ENCODE data around the gene ZNF582. TPM values are rescaled to one million over a fixed set of nuclear protein-coding genes. Genes with fewer than 3 reads are reported as not detected.
"Not testable (repeated sequence)": the region's sequence is repeated elsewhere in the genome, so short reads cannot be mapped to it uniquely, and the experiment has no call there.

Gene ZNF582
- total RNA-seq, 2 donors from 2014 or later, result 0.84 to 3.5 TPM

GRCh38 chr19:56367829-56368711, 25.3 kb downstream of the ZNF582 start:
- peaks cover 72 to 84% of the 10 kb centered on the region in 2 donors for H3K36me3 Mint-ChIP-seq
- peaks cover 33 to 58% of the 10 kb centered on the region in 2 donors for H3K9me3 Mint-ChIP-seq
- peak; percentile 99 to 100 for ATAC-seq
- peak; percentile 78 to 89 for DNase-seq (ENCODE audit: low spot score in 2 of 2)
- H3K27ac Mint-ChIP-seq, result peak overlapping the region; percentile 82 to 89

- Mint-ChIP-seq H3K27ac (no peak overlapping the region), H3K9me3 (peaks cover 39 to 47% of the 10 kb centered on the region in 2 donors), H3K36me3 (peaks cover 55 to 59% of the 10 kb centered on the region in 2 donors)
- DNase-seq (ENCODE audit: low spot score in 2 of 2), result no peak
- no peak for ATAC-seq
These were observed 32.5 kb downstream of the ZNF582 start for GRCh38 chr19:56360841-56361240.

- ATAC-seq (no peak), DNase-seq (ENCODE audit: low spot score in 2 of 2) (no peak)
- Mint-ChIP-seq H3K27ac (no peak overlapping the region), H3K9me3 (peaks cover 24 to 27% of the 10 kb centered on the region in 2 donors), H3K36me3 (peaks cover 36 to 39% of the 10 kb centered on the region in 2 donors)
These were observed 36.4 kb downstream of the ZNF582 start for GRCh38 chr19:56356944-56357343.

GRCh38 chr19:56355517-56355916, 37.8 kb downstream of the ZNF582 start:
- DNase-seq (ENCODE audit: low spot score in 2 of 2) (no peak), ATAC-seq (no peak)
- H3K9me3 Mint-ChIP-seq, result peaks cover 20 to 23% of the 10 kb centered on the region in 2 donors
- no peak overlapping the region for H3K27ac Mint-ChIP-seq
- peaks cover 27 to 30% of the 10 kb centered on the region in 2 donors for H3K36me3 Mint-ChIP-seq

- DNase-seq (ENCODE audit: low spot score in 2 of 2) (no peak), ATAC-seq (no peak)
- H3K36me3 Mint-ChIP-seq, result no peaks in the 10 kb centered on the region
- H3K27ac Mint-ChIP-seq, result no peak overlapping the region
- no peaks in the 10 kb centered on the region for H3K9me3 Mint-ChIP-seq
These were observed 42.1 kb downstream of the ZNF582 start for GRCh38 chr19:56351208-56351607.

GRCh38 chr19:56350416-56351045, 42.8 kb downstream of the ZNF582 start:
- Mint-ChIP-seq H3K27ac (no peak overlapping the region), H3K9me3 (no peaks in the 10 kb centered on the region), H3K36me3 (no peaks in the 10 kb centered on the region)
- ATAC-seq (no peak), DNase-seq (ENCODE audit: low spot score in 2 of 2) (peak in 1 of 2 donors; percentile 45)

GRCh38 chr19:56348289-56348877, 45.0 kb downstream of the ZNF582 start:
- Mint-ChIP-seq H3K36me3 (no peaks in the 10 kb centered on the region), H3K27ac (no peak overlapping the region), H3K9me3 (no peaks in the 10 kb centered on the region)
- ATAC-seq, result no peak
- DNase-seq (ENCODE audit: low spot score in 2 of 2), result peak in 1 of 2 donors; percentile 52

- ATAC-seq (no peak), DNase-seq (ENCODE audit: low spot score in 2 of 2) (no peak)
- no peaks in the 10 kb centered on the region for H3K36me3 Mint-ChIP-seq
- H3K9me3 Mint-ChIP-seq, result peaks cover 0 to 8% of the 10 kb centered on the region in 2 donors
- no peak overlapping the region for H3K27ac Mint-ChIP-seq
These were observed 46.1 kb downstream of the ZNF582 start for GRCh38 chr19:56347163-56347778.

- ATAC-seq (no peak), DNase-seq (ENCODE audit: low spot score in 2 of 2) (no peak)
- Mint-ChIP-seq H3K9me3 (peaks cover 5 to 14% of the 10 kb centered on the region in 2 donors), H3K36me3 (peaks cover 5 to 18% of the 10 kb centered on the region in 2 donors), H3K27ac (no peak overlapping the region)
These were observed 51.4 kb downstream of the ZNF582 start for GRCh38 chr19:56341948-56342347.

- peaks cover 5 to 14% of the 10 kb centered on the region in 2 donors for H3K9me3 Mint-ChIP-seq
- H3K27ac Mint-ChIP-seq; ATAC-seq; DNase-seq (ENCODE audit: low spot score in 2 of 2): not testable (repeated sequence)
- peaks cover 5 to 25% of the 10 kb centered on the region in 2 donors for H3K36me3 Mint-ChIP-seq
These were observed 54.3 kb downstream of the ZNF582 start for GRCh38 chr19:56339031-56339430.

GRCh38 chr19:56337077-56337476, 56.3 kb downstream of the ZNF582 start:
- DNase-seq (ENCODE audit: low spot score in 2 of 2); ATAC-seq; H3K27ac Mint-ChIP-seq; H3K9me3 Mint-ChIP-seq: not testable (repeated sequence)
- H3K36me3 Mint-ChIP-seq, result peaks cover 5 to 34% of the 10 kb centered on the region in 2 donors

GRCh38 chr19:56335371-56335770, 58.0 kb downstream of the ZNF582 start:
- ATAC-seq; H3K9me3 Mint-ChIP-seq; H3K27ac Mint-ChIP-seq; DNase-seq (ENCODE audit: low spot score in 2 of 2): not testable (repeated sequence)
- peaks cover 4 to 28% of the 10 kb centered on the region in 2 donors for H3K36me3 Mint-ChIP-seq

GRCh38 chr19:56333506-56333905, 59.8 kb downstream of the ZNF582 start:
- peak in 1 of 2 donors; percentile 58 for ATAC-seq
- peaks cover 0 to 7% of the 10 kb centered on the region in 2 donors for H3K9me3 Mint-ChIP-seq
- peak in 1 of 2 donors; percentile 45 for DNase-seq (ENCODE audit: low spot score in 2 of 2)

More at GRCh38 chr19:56333506-56333905, 59.8 kb downstream of the ZNF582 start:
- Mint-ChIP-seq H3K36me3 (peaks cover 0 to 24% of the 10 kb centered on the region in 2 donors), H3K27ac (no peak overlapping the region)
